ENCODE results near the gene SWT1. TPM values are rescaled to one million over a fixed set of nuclear protein-coding genes. Genes with fewer than 3 reads are reported as not detected.

The SWT1 gene
- total and polyA plus RNA-seq, 9 of the 15 experiments (the other 6 are each of a cell fraction or from before 2014, with no cell fraction given), result 1.5 to 3.4 (median 2.3) TPM

DNA sequence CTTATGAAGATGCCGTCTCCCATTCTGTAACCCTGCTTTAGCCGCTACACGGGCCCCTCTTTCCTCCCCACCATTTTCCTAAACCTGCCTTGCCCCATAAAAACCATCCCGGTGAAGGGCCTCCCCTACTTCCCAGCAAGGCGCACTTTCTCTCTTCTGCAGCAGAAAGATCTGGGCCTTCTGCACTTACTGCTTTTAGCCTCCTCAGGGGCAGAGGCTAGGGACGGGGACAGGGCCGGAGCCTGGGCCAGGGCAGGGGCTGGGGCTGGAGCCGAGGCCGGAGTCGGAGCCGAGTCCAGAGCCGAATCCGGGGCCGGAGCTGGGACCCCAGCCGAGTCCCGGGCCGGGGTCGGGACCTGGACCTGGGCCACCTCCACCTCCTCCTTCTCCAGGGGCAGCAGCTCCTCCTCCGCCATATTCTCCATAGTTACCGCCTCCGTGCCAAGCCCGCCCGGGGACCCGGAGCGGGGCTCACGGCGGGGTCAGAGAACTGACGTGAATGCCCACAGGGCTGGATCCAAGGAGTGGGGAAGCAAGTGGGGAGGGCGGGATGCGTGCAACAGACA is 596 bp upstream of the SWT1 start (continued):
- TF ChIP-seq RB1 (IDR thresholded peaks at IDR 0.05; ENCODE audit: low read depth), result 0 out of 2 replicates have a peak, but pooled peaks have one; percentile 9
- TF ChIP-seq, protein P1, sequence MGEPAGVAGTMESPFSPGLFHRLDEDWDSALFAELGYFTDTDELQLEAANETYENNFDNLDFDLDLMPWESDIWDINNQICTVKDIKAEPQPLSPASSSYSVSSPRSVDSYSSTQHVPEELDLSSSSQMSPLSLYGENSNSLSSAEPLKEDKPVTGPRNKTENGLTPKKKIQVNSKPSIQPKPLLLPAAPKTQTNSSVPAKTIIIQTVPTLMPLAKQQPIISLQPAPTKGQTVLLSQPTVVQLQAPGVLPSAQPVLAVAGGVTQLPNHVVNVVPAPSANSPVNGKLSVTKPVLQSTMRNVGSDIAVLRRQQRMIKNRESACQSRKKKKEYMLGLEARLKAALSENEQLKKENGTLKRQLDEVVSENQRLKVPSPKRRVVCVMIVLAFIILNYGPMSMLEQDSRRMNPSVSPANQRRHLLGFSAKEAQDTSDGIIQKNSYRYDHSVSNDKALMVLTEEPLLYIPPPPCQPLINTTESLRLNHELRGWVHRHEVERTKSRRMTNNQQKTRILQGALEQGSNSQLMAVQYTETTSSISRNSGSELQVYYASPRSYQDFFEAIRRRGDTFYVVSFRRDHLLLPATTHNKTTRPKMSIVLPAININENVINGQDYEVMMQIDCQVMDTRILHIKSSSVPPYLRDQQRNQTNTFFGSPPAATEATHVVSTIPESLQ (CRISPR knock-in tag; IDR thresholded peaks at IDR 0.05), result 0 out of 2 replicates have a peak, but pooled peaks have one; percentile 11
- TF ChIP-seq, protein P2, sequence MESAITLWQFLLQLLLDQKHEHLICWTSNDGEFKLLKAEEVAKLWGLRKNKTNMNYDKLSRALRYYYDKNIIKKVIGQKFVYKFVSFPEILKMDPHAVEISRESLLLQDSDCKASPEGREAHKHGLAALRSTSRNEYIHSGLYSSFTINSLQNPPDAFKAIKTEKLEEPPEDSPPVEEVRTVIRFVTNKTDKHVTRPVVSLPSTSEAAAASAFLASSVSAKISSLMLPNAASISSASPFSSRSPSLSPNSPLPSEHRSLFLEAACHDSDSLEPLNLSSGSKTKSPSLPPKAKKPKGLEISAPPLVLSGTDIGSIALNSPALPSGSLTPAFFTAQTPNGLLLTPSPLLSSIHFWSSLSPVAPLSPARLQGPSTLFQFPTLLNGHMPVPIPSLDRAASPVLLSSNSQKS (CRISPR knock-in tag; IDR thresholded peaks at IDR 0.05), result 0 out of 2 replicates have a peak, but pooled peaks have one; percentile 28
- peak; percentile 33; the same call in 1 of the 2 replicates for TF ChIP-seq ZNF76 (CRISPR knock-in tag; IDR thresholded peaks at IDR 0.05; ENCODE audit: borderline replicate concordance)
- peak in 2 of 3 experiments; percentile 58 to 70 for TF ChIP-seq YY1 (IDR thresholded peaks at IDR 0.05; ENCODE audit: borderline replicate concordance in 1 of 3, control insufficient read depth in 1 of 3, extremely low read depth in 1 of 3, insufficient read depth in 3 of 3, insufficient read length in 1 of 3, insufficient replicate concordance in 2 of 3, low read depth in 1 of 3, low read length in 2 of 3)
- TF ChIP-seq PHF8 (IDR thresholded peaks at IDR 0.05; ENCODE audit: borderline replicate concordance, low read length), result peak; percentile 83; the same call in 1 of the 2 replicates
- TF ChIP-seq, protein P3, sequence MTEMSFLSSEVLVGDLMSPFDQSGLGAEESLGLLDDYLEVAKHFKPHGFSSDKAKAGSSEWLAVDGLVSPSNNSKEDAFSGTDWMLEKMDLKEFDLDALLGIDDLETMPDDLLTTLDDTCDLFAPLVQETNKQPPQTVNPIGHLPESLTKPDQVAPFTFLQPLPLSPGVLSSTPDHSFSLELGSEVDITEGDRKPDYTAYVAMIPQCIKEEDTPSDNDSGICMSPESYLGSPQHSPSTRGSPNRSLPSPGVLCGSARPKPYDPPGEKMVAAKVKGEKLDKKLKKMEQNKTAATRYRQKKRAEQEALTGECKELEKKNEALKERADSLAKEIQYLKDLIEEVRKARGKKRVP (CRISPR knock-in tag; IDR thresholded peaks at IDR 0.05), result peak; percentile 48; the same call in 1 of the 2 replicates
- 0 out of 2 replicates have a peak, but pooled peaks have one; percentile 51 for TF ChIP-seq HIVEP1 (CRISPR knock-in tag; IDR thresholded peaks at IDR 0.05)
- TF ChIP-seq MYC (IDR thresholded peaks at IDR 0.05; ENCODE audit: low read depth, low read length), result peak; percentile 5; the same call in 1 of the 2 replicates
- TF ChIP-seq MYC (CRISPR knock-in tag; IDR thresholded peaks at IDR 0.05; ENCODE audit: borderline replicate concordance, low read depth), result no peak
- TF ChIP-seq PCBP1 (IDR thresholded peaks at IDR 0.05; ENCODE audit: low read depth, low read length, poor library complexity, severe bottlenecking), result peak; percentile 18
- TF ChIP-seq, protein P4, sequence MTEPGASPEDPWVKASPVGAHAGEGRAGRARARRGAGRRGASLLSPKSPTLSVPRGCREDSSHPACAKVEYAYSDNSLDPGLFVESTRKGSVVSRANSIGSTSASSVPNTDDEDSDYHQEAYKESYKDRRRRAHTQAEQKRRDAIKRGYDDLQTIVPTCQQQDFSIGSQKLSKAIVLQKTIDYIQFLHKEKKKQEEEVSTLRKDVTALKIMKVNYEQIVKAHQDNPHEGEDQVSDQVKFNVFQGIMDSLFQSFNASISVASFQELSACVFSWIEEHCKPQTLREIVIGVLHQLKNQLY (CRISPR knock-in tag; conservative IDR thresholded peaks at IDR 0.05), result 0 out of 4 replicates have a peak, but pooled peaks of 1 of the 2 experiments have one; percentile 61
- peak; percentile 33; the same call in 1 of the 2 replicates for TF ChIP-seq PHB (CRISPR knock-in tag; IDR thresholded peaks at IDR 0.05)
- TF ChIP-seq TEAD1 (CRISPR knock-in tag; IDR thresholded peaks at IDR 0.05), result 0 out of 4 replicates have a peak, but pooled peaks have one; percentile 12 to 34
- TF ChIP-seq NFRKB (IDR thresholded peaks at IDR 0.05; ENCODE audit: low read depth), result peak; percentile 82
- 0 out of 2 replicates have a peak, but pooled peaks have one; percentile 39 for TF ChIP-seq ZNF431 (CRISPR knock-in tag; IDR thresholded peaks at IDR 0.05)
- 0 out of 2 replicates have a peak, but pooled peaks have one; percentile 14 for TF ChIP-seq NBN (IDR thresholded peaks at IDR 0.05; ENCODE audit: low read depth)
- TF ChIP-seq RBBP5 (IDR thresholded peaks at IDR 0.05; ENCODE audit: borderline replicate concordance, insufficient read depth, low read length, poor library complexity, severe bottlenecking), result peak; percentile 79
- no peak for TF ChIP-seq KDM2B (CRISPR knock-in tag; IDR thresholded peaks at IDR 0.05)
- no peak for TF ChIP-seq ATF7 (IDR thresholded peaks at IDR 0.05)
- TF ChIP-seq GTF2E2 (tag; IDR thresholded peaks at IDR 0.05), result 0 out of 2 replicates have a peak, but pooled peaks have one; percentile 37
- TF ChIP-seq ZNF24 (IDR thresholded peaks at IDR 0.05), result 0 out of 2 replicates have a peak, but pooled peaks have one; percentile 7
